ENCODE data around the gene SPATA33.

GRCh38 chr16:89619840-89620239 is 37.8 kb upstream of the SPATA33 start:
- TF ChIP-seq CTCF (IDR thresholded peaks at IDR 0.05) (no peak), POLR2A (IDR thresholded peaks at IDR 0.05) (no peak), POLR2AphosphoS5 (IDR thresholded peaks at IDR 0.05) (no peak)
